Measurements from ENCODE around the gene SPTB.

- TF ChIP-seq CTCF (IDR thresholded peaks at IDR 0.05) (no peak), POLR2A (IDR thresholded peaks at IDR 0.05) (no peak)
Observed at GRCh38 chr14:64700894-64701293, 178.8 kb downstream of the SPTB start.

Data from sigmoid colon (tissue), 3 donors.